ENCODE results near the gene SON.

SON gene

DNA sequence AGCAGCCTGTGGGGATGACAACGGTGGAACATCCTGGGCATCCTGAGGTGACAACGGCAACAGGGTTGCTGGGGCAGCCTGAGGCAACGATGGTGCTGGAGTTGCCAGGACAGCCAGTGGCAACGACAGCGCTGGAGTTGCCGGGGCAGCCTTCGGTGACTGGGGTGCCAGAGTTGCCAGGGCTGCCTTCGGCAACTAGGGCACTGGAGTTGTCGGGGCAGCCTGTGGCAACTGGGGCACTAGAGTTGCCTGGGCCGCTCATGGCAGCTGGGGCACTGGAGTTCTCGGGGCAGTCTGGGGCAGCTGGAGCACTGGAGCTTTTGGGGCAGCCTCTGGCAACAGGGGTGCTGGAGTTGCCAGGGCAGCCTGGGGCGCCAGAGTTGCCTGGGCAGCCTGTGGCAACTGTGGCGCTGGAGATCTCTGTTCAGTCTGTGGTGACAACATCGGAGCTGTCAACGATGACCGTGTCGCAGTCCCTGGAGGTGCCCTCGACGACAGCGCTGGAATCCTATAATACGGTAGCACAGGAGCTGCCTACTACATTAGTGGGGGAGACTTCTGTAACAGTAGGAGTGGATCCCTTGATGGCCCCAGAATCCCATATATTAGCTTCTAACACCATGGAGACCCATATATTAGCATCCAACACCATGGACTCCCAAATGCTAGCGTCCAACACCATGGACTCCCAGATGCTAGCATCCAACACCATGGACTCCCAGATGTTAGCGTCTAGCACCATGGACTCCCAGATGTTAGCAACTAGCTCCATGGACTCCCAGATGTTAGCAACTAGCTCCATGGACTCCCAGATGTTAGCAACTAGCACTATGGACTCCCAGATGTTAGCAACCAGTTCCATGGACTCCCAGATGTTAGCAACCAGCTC, 8.2 kb downstream of the SON start:
- H3K9ac ChIP-seq (ENCODE audit: low read length), result no peak overlapping the region
- TF ChIP-seq, protein P1, sequence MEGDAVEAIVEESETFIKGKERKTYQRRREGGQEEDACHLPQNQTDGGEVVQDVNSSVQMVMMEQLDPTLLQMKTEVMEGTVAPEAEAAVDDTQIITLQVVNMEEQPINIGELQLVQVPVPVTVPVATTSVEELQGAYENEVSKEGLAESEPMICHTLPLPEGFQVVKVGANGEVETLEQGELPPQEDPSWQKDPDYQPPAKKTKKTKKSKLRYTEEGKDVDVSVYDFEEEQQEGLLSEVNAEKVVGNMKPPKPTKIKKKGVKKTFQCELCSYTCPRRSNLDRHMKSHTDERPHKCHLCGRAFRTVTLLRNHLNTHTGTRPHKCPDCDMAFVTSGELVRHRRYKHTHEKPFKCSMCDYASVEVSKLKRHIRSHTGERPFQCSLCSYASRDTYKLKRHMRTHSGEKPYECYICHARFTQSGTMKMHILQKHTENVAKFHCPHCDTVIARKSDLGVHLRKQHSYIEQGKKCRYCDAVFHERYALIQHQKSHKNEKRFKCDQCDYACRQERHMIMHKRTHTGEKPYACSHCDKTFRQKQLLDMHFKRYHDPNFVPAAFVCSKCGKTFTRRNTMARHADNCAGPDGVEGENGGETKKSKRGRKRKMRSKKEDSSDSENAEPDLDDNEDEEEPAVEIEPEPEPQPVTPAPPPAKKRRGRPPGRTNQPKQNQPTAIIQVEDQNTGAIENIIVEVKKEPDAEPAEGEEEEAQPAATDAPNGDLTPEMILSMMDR (IDR thresholded peaks at IDR 0.05; ENCODE audit: low read depth, low read length), result no peak
- TF ChIP-seq EZH2phosphoT487 (IDR thresholded peaks at IDR 0.05; ENCODE audit: low read depth), result no peak
- peaks cover 77% of the 10 kb centered on the region for H3K36me3 ChIP-seq (replicated peaks; ENCODE audit: low read depth, low read length)
- H3K9me3 ChIP-seq (ENCODE audit: insufficient read depth, low read length), result no peaks in the 10 kb centered on the region
- peaks cover 73% of the 10 kb centered on the region for H4K20me1 ChIP-seq (ENCODE audit: insufficient read depth, low read length)
- no peak overlapping the region for H2AFZ ChIP-seq (ENCODE audit: low read depth, low read length)
- H3K79me2 ChIP-seq (ENCODE audit: low read length), result peaks cover 100% of the 10 kb centered on the region
- no peaks in the 10 kb centered on the region for H3K27me3 ChIP-seq (ENCODE audit: low read depth, low read length)
- no peak overlapping the region for H3K4me2 ChIP-seq (ENCODE audit: low read length)
- no peaks in the 10 kb centered on the region for H3K4me1 ChIP-seq (ENCODE audit: low read length)
- H3K27ac ChIP-seq (ENCODE audit: low read length), result no peak overlapping the region
- H3K4me3 ChIP-seq (ENCODE audit: low read length), result no peak overlapping the region

DNA sequence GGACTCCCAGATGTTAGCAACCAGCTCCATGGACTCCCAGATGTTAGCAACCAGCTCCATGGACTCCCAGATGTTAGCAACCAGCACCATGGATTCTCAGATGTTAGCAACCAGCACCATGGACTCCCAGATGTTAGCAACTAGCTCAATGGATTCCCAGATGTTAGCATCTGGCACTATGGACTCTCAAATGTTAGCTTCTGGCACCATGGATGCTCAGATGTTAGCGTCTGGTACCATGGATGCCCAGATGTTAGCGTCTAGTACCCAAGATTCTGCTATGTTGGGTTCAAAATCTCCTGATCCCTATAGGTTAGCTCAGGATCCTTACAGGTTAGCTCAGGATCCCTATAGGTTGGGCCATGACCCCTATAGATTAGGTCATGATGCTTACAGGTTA, 8.8 kb downstream of the SON start:
- Histone ChIP-seq H3K4me3 (ENCODE audit: low read length) (no peak overlapping the region), H3K4me1 (ENCODE audit: low read length) (no peaks in the 10 kb centered on the region), H3K79me2 (ENCODE audit: low read length) (peaks cover 100% of the 10 kb centered on the region), H4K20me1 (ENCODE audit: insufficient read depth, low read length) (peaks cover 75% of the 10 kb centered on the region), H3K4me2 (ENCODE audit: low read length) (no peak overlapping the region), H3K36me3 (replicated peaks; ENCODE audit: low read depth, low read length) (peaks cover 78% of the 10 kb centered on the region), H3K9ac (ENCODE audit: low read length) (no peak overlapping the region), H3K27me3 (ENCODE audit: low read depth, low read length) (no peaks in the 10 kb centered on the region), H2AFZ (ENCODE audit: low read depth, low read length) (no peak overlapping the region), H3K9me3 (ENCODE audit: insufficient read depth, low read length) (no peaks in the 10 kb centered on the region), H3K27ac (ENCODE audit: low read length) (no peak overlapping the region)
- TF ChIP-seq, protein P1 (IDR thresholded peaks at IDR 0.05; ENCODE audit: low read depth, low read length), result no peak
- no peak for TF ChIP-seq EZH2phosphoT487 (IDR thresholded peaks at IDR 0.05; ENCODE audit: low read depth)

DNA sequence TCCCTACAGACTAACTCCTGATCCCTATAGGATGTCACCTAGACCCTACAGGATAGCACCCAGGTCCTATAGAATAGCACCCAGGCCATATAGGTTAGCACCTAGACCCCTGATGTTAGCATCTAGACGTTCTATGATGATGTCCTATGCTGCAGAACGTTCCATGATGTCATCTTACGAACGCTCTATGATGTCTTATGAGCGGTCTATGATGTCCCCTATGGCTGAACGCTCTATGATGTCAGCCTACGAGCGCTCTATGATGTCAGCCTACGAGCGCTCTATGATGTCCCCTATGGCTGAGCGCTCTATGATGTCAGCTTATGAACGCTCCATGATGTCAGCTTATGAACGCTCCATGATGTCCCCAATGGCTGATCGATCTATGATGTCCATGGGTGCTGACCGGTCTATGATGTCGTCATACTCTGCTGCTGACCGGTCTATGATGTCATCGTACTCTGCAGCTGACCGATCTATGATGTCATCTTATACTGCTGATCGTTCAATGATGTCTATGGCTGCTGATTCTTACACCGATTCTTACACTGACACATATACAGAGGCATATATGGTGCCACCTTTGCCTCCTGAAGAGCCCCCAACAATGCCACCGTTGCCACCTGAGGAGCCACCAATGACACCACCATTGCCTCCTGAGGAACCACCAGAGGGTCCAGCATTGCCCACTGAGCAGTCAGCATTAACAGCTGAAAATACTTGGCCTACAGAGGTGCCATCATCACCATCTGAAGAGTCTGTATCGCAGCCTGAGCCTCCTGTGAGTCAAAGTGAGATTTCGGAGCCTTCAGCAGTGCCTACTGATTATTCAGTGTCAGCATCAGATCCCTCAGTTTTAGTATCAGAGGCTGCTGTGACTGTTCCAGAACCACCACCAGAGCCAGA, 9.5 kb downstream of the SON start:
- Histone ChIP-seq H3K79me2 (ENCODE audit: low read length) (peaks cover 100% of the 10 kb centered on the region), H3K4me1 (ENCODE audit: low read length) (no peaks in the 10 kb centered on the region), H3K27ac (ENCODE audit: low read length) (no peak overlapping the region), H4K20me1 (ENCODE audit: insufficient read depth, low read length) (peaks cover 82% of the 10 kb centered on the region), H3K9me3 (ENCODE audit: insufficient read depth, low read length) (no peaks in the 10 kb centered on the region), H3K27me3 (ENCODE audit: low read depth, low read length) (no peaks in the 10 kb centered on the region), H3K9ac (ENCODE audit: low read length) (no peak overlapping the region), H2AFZ (ENCODE audit: low read depth, low read length) (no peak overlapping the region), H3K36me3 (replicated peaks; ENCODE audit: low read depth, low read length) (peaks cover 77% of the 10 kb centered on the region), H3K4me2 (ENCODE audit: low read length) (no peak overlapping the region), H3K4me3 (ENCODE audit: low read length) (no peak overlapping the region)
- TF ChIP-seq, protein P1 (IDR thresholded peaks at IDR 0.05; ENCODE audit: low read depth, low read length), result no peak
- no peak for TF ChIP-seq EZH2phosphoT487 (IDR thresholded peaks at IDR 0.05; ENCODE audit: low read depth)
